GM21367 (cell line): Measurements from ENCODE around the gene LCN10.
"Not testable (repeated sequence)": the region's sequence is repeated elsewhere in the genome, so short reads cannot be mapped to it uniquely, and the experiment has no call there.

Experiments
- ATAC-seq: cut with Tn5 transposase; IDR thresholded peaks from one replicate; pipeline ENCODE4 v1.9.1; 2021; ENCODE audit not compliant: unreplicated experiment

The LCN10 gene

DNA sequence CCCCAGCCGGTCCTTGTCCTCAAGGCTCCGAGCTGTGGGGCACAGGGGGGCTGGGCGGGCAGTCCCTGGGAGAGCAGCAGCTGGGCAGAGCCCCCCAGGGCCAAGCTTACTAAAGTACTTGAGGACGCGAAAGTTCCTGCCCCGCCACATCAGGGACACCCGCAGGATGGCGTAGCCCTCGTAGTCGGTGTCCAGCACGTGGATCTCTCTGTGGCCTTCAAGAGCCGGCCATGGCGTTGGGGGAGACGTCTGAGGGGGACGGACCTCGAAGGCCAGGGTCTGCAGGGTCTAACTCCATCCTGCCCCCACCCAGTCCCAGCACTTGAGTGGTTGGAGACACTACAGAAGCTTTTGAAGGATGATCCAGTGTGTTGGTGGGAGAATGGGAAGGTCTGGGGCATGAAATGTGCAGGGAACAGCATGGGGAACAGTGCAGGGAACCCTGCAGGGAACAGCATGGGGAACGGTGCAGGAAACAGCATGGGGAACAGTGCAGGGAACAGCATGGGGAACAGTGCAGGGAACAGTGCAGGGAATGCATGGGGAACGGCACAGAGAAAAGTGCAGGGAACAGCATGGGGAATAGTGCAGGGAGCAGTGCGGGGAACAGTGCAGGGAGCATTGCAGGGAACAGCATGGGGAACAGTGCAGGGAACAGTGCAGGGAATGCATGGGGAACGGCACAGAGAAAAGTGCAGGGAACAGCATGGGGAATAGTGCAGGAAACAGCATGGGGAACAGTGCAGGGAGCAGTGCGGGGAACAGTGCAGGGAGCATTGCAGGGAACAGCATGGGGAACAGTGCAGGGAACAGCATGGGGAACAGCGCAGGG, 12.8 kb upstream of the LCN10 start:
- not testable (repeated sequence) for ATAC-seq

DNA sequence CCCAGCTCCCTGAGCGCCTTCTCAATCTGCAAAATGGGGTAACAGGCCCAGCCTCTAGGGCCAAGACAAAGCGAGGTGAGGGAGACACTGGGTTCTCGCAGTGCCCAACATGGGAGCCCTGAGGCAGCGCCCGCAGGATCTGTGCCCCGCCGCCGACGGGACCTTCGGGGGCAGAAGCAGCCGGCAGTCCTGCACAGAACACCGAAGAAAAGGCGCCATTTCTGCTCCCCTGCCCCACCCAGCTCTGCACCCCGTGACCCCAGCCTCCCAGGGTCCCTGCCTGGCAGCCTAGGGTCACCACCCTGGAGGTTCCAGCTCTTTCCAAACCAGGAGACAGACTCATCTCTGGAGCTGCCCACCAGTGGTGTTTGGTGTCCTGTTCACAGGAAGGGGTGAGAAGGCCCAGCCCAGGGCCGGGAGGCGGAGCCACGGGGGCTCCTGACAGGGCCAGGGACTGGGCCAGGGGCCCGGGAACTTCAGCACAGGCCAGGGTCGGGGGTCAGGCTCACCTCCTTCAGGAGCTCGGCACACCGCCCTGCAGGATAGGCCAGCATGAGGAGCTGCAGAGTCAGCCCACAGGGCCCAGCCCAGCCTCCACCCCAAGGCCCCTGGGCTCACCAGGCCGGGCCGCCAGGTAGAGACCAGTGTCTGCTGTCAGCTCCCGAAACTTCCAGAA, 12.0 kb upstream of the LCN10 start:
- no peak for ATAC-seq

DNA sequence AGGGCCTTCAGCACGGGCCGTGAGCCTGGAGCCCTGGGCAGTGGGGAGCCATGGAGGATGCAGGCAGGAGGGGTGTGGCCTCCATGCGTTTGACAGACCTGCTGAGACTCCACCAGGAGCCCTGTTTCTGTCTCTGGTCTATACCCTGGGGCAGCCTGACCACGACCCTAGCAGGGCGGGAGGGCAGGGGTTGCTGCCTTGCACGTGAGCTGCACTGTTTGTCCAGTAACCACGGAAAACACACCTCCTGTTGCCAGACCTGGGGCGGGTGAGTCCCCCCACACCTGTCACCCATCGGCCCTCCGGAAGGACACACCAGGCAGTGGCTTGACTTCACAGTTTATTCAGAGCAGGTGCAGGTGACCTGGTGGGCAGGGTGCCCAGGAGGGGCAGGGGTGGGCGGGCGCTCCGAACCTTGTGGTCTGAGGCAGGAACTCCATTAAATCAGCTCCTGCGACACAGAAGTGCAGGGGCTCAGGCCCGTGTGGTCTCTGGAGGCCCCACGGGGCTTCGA, 11.4 kb upstream of the LCN10 start:
- ATAC-seq, result no peak

DNA sequence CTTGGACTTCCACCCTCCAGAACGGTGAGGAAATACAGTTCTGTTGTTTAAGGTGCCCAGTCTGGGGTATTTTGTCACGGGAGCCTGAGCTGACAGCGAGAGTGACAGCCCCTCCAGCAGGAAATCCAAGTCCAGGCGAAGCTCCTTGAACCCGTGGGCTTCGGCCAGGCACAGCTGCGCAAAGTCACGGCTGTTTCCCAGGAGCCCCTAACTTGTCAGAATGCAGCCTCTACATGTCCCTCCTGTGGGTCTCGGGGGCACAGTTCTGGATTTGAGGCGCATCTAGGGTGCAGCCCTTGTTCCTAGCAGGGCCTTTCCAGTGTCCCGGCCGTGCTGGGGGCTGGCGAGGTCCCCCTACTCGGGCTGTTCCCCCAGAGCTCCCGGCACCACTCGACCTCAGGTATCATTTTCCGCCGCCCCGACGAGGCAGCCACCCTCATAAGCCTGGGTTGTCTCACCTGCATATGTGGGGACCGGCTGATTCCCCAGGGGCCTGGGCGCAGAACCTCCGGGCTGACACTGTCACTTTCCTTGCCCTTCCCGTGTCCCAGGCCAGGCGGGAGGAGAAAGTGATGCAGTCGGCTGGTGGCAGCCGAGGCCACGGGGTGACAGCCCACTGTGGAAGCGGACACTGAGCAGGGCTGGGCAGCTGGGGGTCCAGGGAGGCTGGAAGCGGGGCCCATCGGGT, 10.8 kb upstream of the LCN10 start:
- no peak for ATAC-seq

DNA sequence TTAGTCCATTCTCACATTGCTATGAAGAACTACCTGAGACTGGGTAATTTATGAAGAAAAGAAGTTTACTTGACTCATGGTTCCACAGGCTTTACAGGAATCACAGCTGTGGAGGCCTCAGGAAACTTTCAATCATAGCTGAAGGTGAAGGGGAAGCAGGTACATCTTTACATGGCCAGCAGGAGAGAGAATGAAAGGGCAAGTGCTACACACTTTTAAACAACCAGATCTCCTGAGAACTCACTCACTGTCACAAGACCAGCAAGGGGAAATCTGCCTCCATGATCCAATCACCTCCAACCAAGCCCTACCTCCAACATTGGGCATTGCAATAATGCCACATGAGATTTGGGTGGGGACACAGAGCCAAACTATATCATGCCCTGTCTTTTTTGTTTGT, 9.1 kb upstream of the LCN10 start:
- no peak for ATAC-seq

DNA sequence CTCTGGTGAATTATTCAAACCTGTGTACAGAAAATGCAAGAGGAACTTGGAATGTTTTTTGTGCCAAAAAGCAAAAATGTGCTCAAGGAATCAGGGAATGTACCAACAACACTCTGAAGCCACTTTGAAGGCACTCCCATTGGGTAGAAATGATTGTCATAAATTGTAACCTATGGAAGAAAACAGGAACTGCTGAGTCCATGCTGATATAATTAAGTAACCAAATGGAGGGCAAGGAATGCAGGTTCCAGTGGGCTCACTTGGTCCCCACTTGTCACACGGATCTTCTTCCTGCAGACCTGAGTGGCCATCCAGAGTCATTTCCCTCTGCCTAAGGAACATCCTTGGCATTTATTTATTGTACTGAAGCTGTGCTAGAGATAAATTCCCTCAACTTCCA, 8.5 kb upstream of the LCN10 start:
- no peak for ATAC-seq

DNA sequence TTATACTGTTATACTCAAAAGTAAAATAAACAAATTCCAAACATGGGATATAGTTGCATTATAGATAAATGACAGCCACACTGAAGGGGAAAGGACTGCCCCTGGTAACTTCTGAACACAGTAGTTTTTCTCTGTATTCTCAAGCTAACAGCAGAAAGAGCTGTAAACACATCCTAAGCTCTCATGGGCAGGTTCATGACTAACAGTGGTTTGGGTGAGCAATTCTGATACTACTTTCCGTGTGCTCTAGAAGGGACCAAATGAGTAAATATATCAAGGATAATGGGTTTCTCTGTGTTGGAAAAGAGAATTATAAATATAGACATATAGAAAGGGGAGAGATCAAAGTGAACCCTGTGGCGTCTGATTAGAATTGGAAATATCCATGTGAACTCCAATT, 7.8 kb upstream of the LCN10 start:
- ATAC-seq, result no peak

DNA sequence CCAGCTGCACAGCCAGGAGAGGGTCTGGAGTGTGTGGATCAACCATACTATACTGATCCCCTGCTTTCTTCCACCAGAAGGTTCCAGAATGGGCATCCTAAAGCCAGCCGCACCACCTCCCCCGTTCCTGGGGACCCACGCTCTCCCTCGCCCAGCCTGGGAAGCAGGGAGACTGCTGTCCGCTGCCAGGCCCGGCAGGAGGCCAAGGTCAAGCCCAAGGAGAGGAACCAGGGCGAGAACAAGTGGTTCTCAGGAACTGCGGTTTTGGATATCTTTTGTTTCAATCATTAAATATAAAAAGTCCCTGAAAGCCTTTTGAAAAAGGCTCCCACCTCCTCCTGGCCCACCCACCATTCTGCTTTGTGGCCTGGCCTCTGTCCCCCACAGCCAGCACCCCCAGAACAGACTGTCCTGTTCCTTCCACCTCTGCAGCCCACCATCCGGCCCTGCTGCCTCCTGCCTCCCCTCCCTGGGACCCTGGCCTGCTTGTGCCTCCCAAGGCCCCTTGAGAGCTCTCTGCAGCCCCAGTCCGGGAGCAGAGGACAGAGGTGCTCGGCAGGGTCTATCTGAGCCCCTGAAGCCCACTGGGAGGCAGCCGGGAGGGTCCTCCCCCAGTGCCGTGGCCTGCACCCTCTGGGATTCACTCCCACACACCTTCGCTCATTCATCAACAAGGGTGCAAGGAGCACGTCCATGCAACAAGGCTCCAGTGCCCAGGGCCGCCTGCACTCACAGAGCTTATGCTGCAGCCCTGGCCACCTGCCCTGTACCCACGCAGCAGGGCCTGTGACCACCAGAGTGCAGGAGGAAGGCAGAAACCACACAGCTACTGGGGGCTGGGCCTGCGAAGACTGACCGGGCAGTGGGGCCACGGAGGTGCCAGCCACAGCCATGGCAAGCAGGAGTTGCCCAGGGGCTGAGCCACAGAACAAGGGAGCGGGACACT, 6.2 kb upstream of the LCN10 start:
- no peak for ATAC-seq

DNA sequence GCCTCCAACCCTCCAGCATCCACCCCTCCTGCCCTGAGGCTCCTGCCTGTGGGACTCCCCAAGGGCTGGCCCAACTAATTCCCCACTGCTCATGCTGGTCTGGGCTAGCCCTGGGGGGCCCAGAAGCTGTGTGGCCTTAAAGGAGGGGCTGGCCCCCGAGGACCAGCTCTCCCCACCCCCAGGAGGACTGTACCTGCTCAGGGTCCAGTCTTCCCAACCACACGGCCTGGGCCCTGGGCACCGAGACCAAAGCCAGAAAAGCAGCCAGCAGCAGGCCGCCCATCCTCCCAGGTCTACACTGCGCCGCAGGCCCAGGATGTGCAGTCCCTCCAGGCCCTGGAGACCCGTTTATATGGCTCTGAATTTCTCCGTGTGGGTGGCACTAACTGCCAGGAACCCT, 5.5 kb upstream of the LCN10 start, which contains the start of gene LCN6:
Gene LCN6, minus strand, starts transcription at position 325 of the 400 bp plus-strand sequence. Its CDS starts 42 bp downstream, at position 283.
- ATAC-seq, result no peak

DNA sequence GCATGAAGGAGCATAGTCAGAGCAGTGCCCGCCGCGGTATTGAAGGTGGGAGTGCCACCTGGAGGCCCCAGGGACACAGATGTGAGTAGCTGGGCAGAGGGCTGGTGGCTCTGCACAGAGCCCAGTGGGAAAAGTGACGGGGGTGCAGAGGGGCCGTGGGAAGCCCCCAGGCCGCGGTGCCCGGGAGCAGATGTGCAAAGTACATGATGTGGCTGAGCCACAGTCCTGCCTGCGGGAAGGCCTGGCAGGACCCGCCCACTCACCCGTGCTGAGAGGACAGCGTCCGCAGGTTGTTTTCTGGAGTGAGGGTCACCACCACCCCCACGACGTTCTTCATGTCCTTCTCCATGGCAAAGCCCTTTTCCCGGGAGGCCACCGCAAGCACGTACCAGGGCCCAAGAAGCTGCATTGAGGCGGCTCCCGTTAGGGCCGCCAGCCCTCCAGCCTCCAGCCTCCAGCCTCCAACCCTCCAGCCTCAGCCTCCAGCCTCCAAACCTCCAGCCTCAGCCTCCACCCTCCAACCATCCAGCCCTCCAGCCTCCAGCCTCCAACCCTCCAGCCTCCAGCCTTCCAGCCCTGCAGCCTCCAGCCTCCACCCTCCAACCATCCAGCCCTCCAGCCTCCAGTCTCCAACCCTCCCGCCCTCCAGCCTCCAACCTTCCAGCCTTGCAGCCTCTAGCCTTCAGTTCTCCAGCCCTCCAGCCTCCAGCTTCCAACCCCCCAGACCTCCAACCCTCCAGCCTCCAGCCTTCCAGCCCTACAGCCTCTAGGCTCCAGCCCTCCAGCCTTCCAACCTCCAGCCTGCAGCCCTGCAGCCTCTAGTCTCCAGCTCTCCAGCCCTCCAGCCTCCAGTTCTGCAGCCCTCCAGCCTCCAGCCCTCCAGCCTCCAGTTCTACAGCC, 4.7 kb upstream of the LCN10 start:
- no peak for ATAC-seq

DNA sequence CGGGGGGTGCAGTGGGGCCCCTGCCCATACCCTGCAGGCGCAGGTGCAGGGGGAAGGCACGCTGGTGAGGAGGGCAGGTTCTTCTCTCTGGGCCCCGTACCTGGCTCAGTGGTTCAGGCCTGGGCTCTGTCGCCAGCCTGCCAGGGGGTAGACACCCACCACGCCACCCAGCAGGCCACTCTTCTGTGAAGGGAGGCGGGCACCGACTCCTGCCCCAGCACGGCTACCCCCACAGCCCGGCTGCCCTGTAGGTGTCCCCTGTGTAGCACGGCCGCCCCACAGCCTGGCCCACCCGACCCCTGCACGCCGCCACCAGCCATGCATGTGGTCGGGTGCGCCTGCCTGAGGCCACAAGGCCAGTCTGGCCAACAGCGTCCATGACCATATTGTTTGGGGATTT, 3.9 kb upstream of the LCN10 start:
- no peak for ATAC-seq

DNA sequence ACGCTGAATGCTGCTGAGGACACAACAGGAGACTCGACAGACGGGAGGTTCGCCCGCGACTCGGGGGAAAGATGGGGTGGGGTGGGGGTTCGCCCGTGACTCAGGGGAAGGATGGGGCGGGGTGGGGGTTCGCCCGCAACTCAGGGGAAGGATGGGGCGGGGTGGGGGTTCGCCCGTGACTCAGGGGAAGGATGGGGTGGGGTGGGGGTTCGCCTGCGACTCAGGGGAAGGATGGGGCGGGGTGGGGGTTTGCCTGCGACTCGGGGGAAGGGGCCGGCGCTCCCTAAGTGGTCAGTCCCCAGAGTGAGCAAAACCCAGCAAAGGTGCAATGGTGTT, 3.4 kb upstream of the LCN10 start:
- ATAC-seq, result no peak

DNA sequence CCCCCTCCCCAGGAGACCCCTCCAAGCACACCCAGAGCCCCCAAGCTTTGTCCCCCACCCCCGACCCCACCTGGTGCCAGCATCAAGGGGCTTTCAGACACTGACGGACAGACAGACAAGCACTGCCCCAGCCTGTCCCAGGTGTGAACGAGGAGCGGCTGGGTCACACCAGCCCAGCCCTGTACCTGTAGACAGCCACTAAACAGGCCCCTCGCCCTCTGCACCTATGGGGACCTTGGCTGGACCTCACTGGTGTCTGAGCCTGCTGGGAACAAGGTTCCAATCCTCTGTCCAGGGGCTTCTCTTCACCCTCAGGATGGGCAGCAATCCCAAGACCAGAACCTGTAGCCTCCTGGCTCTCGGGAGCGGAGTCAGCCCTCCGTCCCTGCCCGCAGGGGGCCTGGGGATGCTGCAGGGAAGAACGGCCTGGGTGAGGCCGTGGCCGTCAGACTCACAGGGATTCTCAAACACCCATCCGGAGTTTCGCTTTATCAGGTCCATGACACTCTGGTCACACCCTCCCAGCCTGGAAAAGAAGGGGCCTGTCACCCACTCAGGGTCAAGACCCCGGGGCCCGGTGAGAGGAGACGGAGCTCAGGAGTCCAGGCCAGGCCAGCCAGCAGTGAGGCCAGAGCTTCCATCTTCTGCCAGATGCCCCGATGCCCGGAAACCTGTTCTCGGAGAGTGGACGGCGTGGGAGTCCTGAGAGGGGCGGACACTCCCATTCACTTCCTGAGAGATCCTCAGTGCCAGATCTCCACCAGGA, 2.8 kb upstream of the LCN10 start:
- ATAC-seq, result no peak

DNA sequence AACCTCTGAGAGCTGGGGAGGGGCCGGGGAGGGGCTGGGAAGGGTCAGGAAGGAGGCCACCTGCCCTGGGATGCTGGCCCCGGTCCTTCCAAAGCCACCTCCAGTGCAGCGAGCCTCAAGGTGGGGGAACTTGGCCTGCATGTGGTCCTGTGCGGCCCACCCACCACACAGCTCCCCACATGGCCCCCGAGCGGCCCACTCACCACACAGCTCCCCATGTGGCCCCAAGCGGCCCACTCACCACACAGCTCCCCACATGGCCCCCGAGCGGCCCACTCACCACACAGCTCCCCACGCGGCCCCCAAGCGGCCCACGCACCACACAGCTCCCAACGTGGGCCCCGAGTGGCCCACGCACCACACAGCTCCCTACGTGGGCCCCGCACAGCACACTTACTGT, 2.0 kb upstream of the LCN10 start:
- ATAC-seq, result no peak

DNA sequence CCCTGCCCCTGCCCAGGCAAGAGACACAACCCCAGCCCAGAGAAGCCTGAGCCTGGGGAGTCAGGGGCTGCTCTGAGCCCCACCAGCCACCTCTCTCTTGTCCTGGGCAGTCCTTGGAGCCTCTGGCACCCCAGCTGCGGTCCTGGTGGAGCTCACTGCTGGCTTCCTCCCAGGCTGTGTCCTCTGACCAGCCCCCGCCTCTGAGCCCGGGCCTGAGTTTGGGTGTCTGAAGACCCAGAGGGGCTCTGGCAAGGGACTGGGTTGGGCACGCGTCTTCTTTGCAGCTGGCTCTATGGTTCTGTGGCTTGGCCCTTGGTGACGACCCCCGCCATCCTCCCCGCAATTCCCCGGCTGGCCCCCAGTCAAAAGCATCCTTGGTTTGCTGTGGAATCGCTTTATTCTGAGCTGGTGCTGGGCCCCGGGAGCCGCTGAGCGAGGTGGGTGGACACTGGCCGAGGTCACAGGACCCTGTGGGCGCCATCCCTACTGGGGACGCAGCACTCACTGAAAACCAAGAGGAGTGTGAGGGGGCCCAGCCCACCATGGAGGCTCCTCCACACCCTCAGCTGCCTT, 985 bp upstream of the LCN10 start:
- no peak for ATAC-seq

DNA sequence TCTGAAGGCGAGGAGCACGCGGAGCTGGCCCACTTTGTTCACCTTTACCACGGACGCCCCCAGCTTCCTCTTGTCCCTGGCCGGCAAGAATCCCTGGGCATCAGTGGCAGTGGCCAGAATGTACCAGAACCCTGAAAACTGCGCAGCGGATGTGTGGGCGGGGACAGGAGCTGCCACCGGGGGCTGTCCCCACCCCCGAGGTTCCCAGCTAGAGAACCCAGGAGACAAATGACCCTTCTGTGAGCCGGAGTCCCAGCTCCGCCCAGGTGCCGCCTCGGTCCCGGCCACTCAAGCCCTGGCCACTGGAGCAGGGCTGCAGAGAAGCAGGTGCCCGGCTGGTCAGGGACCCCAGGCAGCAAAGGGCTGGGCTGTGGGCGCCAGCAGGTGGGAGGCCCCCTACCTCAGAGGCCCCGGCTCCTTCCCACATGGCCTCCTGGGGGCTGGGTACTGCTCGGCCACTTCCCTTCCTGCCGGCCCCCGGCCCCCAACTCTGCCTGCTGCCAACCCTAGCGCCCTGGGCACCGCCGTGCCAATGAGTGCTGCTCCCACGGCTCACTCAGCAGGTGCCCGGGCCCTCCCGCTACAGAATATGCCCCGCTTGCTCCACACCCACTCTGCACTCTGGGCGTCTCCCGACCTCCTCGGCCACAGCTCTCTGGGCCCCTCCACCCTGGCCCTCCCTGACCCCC, 713 bp downstream of the LCN10 start:
- ATAC-seq, result no peak

DNA sequence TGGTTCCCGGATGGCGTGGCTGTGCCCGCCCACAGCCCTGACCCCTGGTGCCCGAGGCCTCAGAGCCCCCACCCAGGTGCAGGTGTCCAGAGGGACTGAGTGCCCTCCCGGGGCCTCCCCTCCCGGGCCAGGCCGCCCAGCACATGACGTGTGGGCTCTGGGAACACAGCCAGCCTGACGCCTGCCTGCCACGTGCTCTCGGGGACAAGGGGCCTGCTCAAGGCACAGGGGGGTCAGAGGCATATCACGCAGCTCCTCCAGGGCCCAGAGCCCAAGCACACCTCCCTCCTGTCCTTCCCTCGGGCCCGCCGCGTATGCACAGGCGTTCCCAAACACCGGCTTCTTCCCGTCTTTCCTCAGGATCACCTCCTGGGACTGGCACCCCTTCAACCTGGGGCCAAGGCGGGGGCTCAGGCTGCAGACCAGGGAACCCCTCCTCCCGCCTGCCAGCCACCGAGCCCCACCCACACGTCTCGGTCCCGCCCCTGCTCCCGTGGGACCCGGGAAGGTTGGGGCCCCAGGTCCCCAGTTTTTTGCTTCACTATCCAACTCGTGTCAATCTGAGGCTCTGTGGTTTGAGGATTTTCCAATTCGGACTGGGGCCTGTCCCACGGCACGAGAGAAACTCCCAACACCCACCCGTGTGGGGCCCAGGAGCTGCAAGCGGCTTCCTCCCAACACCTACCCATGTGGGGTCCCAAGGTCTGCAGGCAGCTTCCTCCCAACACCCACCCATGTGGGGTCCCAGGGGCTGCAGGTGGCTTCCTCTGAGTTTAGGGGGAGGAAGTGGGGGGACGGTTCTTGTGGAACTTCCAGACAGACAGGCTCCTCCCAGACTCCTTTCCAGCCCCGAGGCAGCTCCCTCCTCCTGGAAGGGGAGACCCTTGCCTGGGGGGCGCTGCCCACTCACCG, 1.5 kb downstream of the LCN10 start:
- ATAC-seq, result no peak
